ENCODE results near the gene SEC31B. TPM values are rescaled to one million over a fixed set of nuclear protein-coding genes. Genes with fewer than 3 reads are reported as not detected.

The SEC31B gene
- total and polyA plus RNA-seq, 2 of the 8 experiments (the other 6 are each of a cell fraction or from before 2014, with no cell fraction given): 4.1 to 5.3 TPM

DNA sequence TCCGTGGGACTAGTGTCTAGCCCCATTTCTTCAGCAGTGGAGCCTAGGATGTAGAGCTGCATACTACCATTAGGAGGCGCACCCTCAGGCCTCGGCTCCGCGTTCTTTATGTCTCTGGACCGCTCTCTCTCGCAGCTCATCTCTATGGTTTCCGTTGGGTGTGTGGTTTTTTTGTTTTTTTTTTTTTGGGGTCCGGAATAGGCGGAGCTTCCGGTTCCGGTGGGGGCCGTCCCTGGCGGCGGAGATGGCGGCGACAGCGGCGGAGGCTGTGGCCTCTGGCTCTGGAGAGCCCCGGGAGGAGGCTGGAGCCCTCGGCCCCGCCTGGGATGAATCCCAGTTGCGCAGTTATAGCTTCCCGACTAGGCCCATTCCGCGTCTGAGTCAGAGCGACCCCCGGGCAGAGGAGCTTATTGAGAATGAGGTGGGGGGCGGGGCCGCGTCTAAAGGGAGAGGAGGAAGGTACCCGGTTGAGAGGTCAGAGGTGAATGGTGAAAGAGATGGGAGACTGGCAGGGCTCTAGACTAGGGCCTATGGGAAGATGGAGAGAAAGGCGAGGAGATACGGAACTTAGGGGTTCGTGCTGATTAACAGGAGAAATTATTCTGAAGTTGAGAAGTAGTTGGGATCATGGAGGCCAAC is 16.2 kb upstream of the SEC31B start, which contains the start of gene HIF1AN (continued):
- TF ChIP-seq HDAC6 (IDR thresholded peaks at IDR 0.05; ENCODE audit: low read depth, low read length): no peak
- no peak for TF ChIP-seq EGR1 (IDR thresholded peaks at IDR 0.05; ENCODE audit: borderline replicate concordance, low read depth, low read length)
- TF ChIP-seq NRF1 (IDR thresholded peaks at IDR 0.05; ENCODE audit: low read depth, low read length): no peak
- peak; percentile 91 for TF ChIP-seq SP2 (IDR thresholded peaks at IDR 0.05; ENCODE audit: low read length)
- no peak for TF ChIP-seq MAFK (IDR thresholded peaks at IDR 0.05; ENCODE audit: low read depth, low read length)
- no peak for TF ChIP-seq SIRT6 (IDR thresholded peaks at IDR 0.05; ENCODE audit: low read length)
- TF ChIP-seq RNF2 (IDR thresholded peaks at IDR 0.05; ENCODE audit: borderline replicate concordance, low read depth, low read length, missing control alignments, poor library complexity, severe bottlenecking): no peak
- TF ChIP-seq GABPA (IDR thresholded peaks at IDR 0.05; ENCODE audit: borderline replicate concordance, insufficient read depth, low read length): peak; percentile 86
- no peak for TF ChIP-seq POLR2AphosphoS5 (IDR thresholded peaks at IDR 0.05; ENCODE audit: low read depth, low read length)
- peak; percentile 60 for TF ChIP-seq CREB1 (IDR thresholded peaks at IDR 0.05)
- peak in 1 of 2 experiments; percentile 60; a peak in 1 of 4 replicates for TF ChIP-seq SIN3A (conservative IDR thresholded peaks at IDR 0.05 in 1 of 2, IDR thresholded peaks at IDR 0.05 in 1 of 2; ENCODE audit: low read depth in 1 of 2, low read length in 2 of 2)
- no peak for TF ChIP-seq TAF7 (optimal IDR thresholded peaks at IDR 0.05; ENCODE audit: borderline replicate concordance, low read depth, low read length)
- no peak for TF ChIP-seq CHD1 (IDR thresholded peaks at IDR 0.05; ENCODE audit: low read depth, low read length)
- TF ChIP-seq KDM1A (IDR thresholded peaks at IDR 0.05; ENCODE audit: borderline replicate concordance, low read length): no peak
- no peak; the same call in 1 of the 2 replicates for TF ChIP-seq TBP (IDR thresholded peaks at IDR 0.05; ENCODE audit: low read depth, low read length)
- TF ChIP-seq RBBP5 (IDR thresholded peaks at IDR 0.05; ENCODE audit: borderline replicate concordance, low read depth, low read length): no peak
- peak in 1 of 2 experiments; percentile 4; a peak in 1 of 4 replicates for TF ChIP-seq RAD21 (IDR thresholded peaks at IDR 0.05 in 1 of 2, conservative IDR thresholded peaks at IDR 0.05 in 1 of 2; ENCODE audit: low read depth in 2 of 2, low read length in 2 of 2)
- no peak for TF ChIP-seq ZNF274 (IDR thresholded peaks at IDR 0.05; ENCODE audit: borderline replicate concordance, extremely low read depth, low read length)

Measured in H1 (cell line).